Measurements from ENCODE around the gene PTK6.
"Not testable (repeated sequence)": the region's sequence is repeated elsewhere in the genome, so short reads cannot be mapped to it uniquely, and the experiment has no call there.

The PTK6 gene

GRCh38 chr20:63529861-63530787 is 7.1 kb downstream of the PTK6 start:
- no peak for DNase-seq (ENCODE audit: low spot score)

- no peak for DNase-seq (ENCODE audit: low spot score)
Observed at GRCh38 chr20:63529180-63529860, 7.9 kb downstream of the PTK6 start.

GRCh38 chr20:63527184-63527583 is 10.0 kb downstream of the PTK6 start:
- DNase-seq (ENCODE audit: low spot score) = no peak

- DNase-seq (ENCODE audit: low spot score) = no peak
Observed at GRCh38 chr20:63525971-63526370, 11.2 kb downstream of the PTK6 start.

- no peak for DNase-seq (ENCODE audit: low spot score)
Observed at GRCh38 chr20:63525185-63525584, 12.0 kb downstream of the PTK6 start.

- no peak for DNase-seq (ENCODE audit: low spot score)
Observed at GRCh38 chr20:63522981-63523611, 14.1 kb downstream of the PTK6 start.

- no peak for DNase-seq (ENCODE audit: low spot score)
Observed at GRCh38 chr20:63522091-63522868, 14.9 kb downstream of the PTK6 start.

GRCh38 chr20:63521602-63522001 is 15.6 kb downstream of the PTK6 start:
- no peak for DNase-seq (ENCODE audit: low spot score)

- DNase-seq (ENCODE audit: low spot score) = peak; percentile 78
Observed at GRCh38 chr20:63520934-63521601, 16.1 kb downstream of the PTK6 start.

- peak; percentile 83 for DNase-seq (ENCODE audit: low spot score)
Observed at GRCh38 chr20:63520504-63520933, 16.7 kb downstream of the PTK6 start, which contains the start of gene PPDPF. Gene PPDPF, plus strand, starts transcription at chr20:63520765. Its CDS starts 544 bp downstream, at chr20:63521309.

- DNase-seq (ENCODE audit: low spot score) = peak; percentile 83
Observed at GRCh38 chr20:63519668-63520503, 17.3 kb downstream of the PTK6 start.

- DNase-seq (ENCODE audit: low spot score) = no peak
Observed at GRCh38 chr20:63518946-63519667, 18.1 kb downstream of the PTK6 start.

- DNase-seq (ENCODE audit: low spot score) = no peak
Observed at GRCh38 chr20:63518351-63518861, 18.8 kb downstream of the PTK6 start.

- no peak for DNase-seq (ENCODE audit: low spot score)
Observed at GRCh38 chr20:63517376-63518309, 19.5 kb downstream of the PTK6 start.

GRCh38 chr20:63514520-63514919 is 22.7 kb downstream of the PTK6 start:
- not testable (repeated sequence) for DNase-seq (ENCODE audit: low spot score)

GRCh38 chr20:63513207-63513606 is 24.0 kb downstream of the PTK6 start:
- DNase-seq (ENCODE audit: low spot score) = no peak

- DNase-seq (ENCODE audit: low spot score) = no peak
Observed at GRCh38 chr20:63509088-63509564, 28.1 kb downstream of the PTK6 start.
